Fibroblast of skin of abdomen (primary cell): Measurements from ENCODE around the gene SMIM21.

Experiments used
- DNase-seq: peaks from one replicate; pipeline ENCODE4 v3.0.0-alpha.2; 2013

SMIM21 gene

DNA sequence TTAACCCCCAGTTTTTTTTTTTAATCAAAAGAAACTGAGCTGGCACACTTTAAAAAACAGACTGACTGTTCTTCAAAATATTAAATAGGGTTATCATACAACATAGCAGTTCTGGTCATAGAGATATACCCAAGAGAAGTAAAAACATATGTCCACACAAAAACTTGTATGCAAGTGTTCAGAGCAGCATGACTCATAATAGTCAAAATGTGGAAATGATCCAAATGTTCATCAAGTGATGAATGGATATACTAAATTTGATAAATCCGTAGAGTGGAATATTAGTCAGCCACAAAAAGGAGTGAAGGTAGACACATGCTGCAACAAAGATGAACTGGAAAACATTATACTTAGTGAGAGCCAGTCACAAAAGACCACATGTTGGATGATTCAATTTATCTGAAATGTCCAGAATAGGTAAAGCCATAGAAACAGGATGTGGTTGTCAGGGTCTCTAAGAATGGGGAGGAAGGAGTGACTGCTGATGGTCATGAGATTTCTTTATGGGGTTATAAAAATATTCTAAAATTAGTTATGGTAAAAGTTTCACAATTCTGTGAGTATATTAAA is 5.1 kb downstream of the SMIM21 start:
- DNase-seq: peak; percentile 52

DNA sequence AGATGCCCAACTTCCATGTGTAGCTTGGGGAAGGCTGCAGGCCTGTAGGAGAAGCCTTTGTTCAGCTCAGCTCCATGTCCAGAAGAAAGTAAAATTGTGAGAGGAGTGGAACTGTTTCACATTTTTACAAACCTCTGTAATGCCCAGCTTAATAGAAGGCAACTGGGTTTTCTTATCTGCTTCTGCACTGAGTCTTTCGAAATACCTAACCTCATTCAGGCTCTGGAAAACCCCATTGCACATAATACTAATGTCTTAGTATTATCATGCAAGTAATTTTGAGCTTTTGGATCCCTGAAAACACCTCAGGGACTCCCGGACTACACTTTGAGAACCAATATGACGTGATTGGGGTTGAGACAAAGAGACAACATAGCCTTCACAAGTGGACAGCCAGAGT is 5.8 kb downstream of the SMIM21 start:
- DNase-seq: peak; percentile 16

DNA sequence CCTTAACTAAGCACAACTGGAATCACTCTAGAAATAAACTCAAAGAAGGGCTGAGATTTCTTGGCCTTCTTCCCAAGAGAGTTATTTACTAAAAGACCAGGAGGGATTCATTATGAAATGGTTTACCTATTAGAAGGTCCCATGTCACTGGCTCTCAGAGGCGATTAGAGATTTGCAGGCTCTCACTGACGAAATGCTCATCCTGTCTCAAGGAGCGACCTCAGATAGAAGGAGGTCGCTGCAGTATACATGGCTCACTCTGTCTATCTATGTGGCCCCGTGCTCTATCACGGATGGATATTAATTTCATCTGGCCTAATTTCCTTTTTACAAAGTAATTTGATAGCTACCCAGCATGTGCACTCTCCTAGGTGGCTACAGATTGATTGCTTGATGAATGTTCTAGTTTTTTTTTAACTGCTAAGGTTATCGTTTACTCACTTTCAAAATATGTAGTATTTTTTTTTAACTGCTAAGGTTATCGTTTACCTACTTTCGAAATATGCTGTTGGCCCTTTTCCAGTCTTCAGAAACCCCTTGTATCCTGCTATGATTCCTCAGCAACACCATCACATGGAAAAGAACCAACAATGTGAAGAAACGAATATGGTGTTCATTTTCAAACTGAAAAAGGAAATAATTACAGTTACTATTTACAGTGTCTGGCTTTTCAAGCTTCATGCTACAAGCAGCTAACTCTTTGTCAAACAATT is 9.1 kb downstream of the SMIM21 start:
- DNase-seq: peak; percentile 31

DNA sequence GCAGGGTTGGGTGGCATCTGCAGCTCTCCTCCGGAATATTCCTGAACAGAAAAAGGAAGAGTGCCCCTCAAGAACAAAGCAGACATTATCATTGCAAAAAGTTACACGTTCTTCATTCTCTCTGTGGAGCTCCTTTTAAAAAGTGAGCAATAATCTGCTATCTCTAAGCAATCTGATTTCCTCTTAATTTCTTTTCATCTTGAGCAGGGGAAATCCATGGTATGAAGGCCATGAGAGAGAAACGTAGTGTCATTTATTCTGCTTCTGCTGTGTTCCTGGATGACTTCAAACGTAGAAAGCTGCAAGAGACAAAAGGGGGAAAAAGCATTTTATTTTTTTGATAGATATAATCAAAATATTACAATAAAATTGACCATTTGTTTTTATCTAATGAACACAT is 16.9 kb downstream of the SMIM21 start:
- no peak for DNase-seq

DNA sequence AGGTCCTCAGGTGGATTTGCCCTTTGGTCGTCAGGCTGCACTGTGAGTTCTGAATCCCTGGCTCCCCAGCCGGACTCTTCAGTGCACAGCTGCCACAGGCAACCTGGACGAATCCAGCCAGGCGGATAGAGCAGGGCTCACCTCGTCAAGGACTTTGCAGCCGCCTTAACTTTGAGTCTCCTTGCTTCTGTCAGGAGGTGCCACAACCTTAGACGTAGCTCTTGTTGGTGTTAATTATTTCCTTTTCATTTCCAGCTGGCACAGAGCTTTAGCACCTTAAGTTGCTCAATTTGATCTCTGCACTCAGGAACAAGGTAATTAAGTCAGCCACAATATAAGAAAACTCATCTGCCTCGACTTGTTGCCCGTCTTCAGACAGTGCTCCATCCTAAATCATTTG is 17.7 kb downstream of the SMIM21 start:
- no peak for DNase-seq

DNA sequence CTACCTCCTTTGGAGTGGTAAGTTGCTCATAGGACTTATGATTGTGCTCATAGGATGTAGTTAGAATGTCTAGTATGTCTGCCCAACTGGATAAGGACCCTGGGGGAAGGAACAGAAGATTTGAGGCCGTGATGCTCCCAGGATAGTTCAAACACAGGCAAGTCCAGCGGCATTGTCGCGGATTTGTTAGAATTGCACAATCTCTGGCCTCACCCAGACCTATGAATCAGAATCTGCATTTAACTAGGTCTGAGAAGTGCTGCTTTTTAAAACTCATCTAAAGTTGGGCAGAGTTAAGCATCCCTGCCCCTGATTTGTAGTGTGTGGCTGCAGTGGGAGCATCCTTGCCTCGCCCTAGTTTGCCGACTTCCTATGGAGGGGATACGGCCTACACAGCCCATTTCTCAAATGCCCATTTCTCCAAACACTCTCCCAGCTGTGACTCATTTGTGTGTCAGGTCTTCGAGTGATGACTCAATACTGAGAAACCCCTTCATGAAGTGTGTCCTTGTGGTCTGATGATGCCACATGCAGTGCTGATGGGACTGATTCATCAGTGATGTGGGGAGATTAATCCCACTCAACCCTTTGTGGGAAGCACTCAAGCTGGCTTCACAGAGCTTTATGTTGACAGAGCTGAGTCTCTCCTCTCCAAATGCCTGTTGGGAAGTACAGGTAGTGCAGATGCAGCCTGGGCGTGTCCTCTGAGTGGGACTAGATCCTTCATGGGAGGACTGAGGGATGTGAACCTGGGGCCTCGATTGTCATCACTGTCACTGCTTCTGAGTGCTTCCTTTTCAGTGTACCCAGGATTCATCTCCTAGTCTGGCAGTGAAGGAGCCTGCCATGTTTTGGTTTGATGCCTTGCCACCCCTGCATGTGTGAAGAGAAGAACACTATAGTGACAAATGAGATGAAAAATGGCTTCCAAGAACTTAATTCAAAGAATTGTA is 18.7 kb downstream of the SMIM21 start:
- peak; percentile 99 for DNase-seq

DNA sequence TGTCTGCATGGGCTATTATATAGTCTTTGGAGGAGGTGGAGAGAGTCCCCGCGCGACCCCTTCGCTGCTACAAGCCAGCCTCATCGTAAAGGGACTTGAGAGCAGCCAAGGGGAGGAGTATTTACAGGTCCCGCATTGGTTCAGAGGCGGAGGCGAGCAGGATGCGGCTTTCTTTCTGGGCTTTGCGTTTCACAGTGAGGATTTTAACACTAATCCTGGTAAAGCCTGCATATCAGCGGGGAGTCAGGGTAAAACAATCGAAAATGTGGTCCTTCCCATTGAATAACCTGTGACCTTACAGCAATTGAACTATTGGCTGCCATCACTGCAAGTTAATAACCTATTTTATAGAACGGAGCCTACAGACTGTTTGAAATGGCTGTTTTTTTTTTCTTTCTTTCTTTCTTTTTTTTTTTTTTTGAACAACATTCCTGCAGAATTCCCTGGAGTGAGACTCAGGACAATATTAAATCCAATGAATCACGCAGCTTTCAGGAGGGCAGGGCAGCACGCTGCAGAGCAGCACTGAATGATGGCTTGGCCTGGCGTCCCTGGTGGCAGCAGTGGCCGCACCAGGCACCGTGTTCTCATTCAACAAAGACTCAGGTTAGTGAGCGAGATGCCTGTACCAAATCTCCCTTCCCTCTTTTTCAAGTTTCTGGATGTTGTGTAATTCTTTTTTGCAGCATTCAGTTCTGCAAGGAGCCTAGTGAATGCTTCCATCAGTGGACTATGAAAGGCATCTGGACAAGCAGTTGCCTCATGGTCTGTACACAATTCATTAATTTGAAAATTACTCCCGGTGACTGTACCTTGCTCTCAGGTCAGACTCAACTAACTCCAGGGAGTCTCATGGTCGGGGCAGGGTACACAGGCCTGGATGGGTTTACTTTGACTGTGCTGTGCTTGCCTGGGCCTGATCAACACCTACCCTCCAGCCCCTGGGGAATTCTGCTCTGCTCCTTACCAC is 19.8 kb downstream of the SMIM21 start:
- DNase-seq: peak; percentile 65

DNA sequence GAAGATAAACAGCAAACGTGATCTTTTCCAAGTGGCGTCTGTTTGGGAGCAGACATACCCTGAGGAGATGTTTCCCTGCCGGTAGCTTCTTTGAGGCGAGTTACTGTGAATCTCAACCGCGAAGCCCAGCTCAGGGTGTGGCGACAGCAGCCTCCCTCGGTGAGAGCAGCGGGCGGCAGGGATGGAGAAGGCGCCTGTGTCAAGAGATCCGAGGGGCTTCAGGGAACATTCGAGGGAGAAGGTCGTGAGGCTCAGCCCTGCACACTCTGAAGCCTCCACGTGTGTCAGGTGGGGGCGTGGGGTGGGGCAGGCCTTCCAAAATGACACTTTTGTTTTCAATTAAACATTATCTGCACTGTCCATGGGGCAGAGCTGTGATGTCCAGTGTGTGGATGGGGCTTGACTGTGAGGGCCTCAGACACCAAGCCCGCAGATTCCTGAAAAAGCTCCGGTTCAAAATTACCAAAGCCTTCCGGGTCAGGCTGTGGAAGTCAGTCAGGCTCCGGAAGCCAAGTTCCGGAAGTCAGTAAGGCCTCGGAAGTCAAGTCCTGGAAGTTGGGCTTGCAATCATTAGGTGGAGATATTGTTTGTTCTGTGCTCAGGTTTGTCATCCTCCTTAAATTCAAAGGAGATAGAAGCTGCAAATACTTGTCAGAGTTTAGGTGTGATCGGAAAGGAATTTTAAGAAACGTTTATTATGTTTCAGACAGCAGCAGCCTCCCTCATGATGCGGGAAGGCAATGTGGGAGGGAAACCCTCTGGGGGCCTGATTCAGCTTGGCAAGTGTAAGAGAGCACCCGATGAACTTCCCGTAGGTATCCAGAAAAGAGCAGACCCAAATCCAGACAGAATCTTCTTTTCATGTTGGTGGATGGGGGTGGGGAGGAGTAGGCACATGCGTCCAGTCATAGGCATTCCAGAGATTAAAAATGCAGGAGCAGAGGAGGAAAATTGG is 20.7 kb downstream of the SMIM21 start:
- peak; percentile 40 for DNase-seq

DNA sequence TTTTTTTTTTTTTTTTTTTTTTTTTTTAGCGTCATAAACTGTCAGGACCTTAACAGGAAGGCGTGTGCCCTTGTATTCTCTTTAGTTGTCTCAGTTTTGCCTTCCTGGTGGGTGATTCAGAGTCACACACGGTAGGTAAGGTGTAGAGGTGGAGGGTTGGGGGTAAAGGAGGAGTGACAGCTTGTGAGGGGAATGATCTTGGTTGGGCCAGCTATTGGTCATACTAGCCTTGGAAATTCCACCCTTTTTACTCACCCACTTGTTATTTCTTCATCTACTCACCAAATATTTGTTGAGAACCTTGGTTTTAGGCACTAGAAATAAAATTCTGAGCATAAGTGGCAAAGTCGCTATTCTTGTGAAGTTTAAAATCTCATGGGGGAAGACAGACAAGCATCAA is 22.2 kb downstream of the SMIM21 start:
- DNase-seq: no peak

DNA sequence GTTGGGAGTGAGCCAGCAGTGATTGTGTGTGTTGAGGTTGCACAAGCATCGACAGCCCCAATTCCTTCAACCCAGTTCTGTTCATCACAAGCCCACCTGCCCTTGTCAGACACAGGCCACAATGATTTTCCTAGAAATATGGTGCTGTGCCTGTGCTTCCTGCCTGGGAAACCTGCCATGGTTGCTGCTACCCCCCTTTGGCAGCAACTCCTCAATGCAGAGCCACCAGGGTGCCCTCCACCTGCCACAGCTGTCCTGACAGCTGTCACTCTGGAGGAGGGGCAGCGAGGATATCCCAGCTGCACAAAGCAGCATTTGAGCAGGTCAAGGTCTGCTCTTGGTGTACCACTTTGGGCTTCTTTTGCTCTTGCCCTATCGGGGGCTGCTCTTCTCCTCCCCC is 27.1 kb downstream of the SMIM21 start:
- no peak for DNase-seq

DNA sequence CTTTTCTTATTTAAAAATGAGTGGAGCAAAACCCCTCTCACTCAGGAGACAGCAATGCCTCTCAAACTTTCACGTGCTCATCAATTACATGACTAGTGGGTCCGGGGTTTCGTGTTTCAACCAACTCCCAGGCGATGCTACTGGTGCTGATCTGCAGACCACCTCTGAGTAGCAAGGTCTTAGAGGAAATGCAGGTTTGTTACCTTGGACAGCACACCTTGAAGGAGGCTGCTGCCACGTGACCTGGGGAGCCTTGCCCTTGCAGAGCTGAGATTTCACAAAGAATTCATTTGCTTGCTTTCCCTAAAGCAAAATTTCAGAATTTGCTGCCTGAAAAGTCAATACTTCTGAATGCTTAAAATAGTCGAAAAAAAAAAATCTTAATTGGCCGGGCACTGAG is 32.4 kb downstream of the SMIM21 start:
- DNase-seq: no peak

DNA sequence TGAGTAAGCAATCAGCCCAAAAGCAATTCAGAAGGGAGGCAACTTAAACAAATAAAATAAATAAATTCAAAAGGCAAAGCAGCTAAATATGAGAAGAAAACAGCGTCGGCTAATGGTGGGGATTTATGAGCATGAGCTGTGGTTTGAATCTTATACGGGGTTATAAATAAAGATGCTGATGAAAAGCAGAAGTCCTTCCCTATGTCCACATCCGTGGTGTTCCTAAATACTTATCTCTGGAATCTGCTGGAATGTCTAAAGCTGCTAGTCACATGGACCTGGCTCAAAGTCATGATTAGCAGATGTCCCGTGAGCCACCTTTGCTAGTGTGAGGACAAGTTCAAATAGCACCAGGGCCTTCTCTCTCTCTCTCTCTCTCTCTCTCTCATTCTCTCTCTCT is 33.8 kb downstream of the SMIM21 start:
- peak; percentile 73 for DNase-seq

DNA sequence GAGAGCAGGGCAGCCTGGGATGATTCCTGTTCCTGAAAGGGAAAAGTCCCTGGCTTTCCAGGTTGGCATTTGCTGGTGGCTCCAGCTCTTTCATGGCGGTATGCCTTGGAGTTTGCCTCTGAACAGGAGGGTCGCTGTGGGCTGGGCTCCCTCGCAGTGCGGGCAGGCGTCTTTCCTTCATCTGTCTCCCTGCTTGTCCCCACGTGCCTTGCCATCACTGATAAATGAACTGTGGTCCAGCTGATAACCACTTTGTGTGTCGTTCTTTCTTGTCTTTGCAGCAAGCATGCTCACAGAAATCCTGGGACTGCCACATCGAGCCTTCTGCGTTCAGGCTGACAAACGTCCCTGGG is 35.3 kb downstream of the SMIM21 start:
- no peak for DNase-seq

DNA sequence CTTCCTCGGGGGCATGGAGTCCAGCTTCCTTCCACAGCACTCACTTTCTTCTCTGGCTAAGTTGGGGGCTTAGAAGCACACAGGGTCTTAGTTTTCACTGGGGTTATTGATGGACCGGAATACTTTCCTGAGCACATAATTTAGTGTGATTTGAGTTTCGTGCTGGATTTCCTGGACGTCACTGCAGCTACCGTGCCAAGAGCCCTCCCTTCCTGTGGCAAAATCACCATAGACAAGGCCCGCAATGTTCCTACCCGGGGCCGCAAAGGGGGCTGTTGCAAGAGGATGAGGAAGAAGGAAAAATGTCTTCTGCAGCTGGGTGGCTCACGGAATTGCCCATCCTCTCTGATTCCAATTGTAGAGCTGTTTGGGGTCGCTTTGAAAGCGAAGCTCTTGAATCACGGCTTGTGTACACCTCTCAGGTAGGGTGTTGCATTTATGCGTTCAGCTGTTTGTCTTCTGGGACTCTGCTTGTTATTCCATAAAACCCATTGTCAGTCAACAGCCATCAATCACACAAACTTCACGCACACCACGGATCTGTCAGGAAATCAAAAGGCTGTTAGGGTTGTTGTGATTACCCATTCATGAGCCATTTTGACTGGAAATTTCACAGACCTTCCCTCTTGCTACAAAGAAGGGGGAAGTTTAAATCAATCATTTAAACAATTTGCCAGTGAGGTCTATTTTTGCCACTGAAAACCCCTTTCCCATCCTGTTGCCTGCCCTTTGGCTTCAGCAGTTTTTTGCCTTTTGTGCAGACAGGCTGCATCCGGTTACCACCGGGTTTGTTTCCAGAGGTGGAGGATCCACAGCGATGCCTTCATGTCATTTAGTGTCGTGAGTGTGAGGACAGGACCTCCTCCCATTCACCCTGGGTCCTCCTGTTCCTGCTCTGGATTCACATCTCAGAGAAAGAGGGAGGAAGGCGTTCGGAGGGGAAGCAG is 36.0 kb downstream of the SMIM21 start:
- DNase-seq: no peak

DNA sequence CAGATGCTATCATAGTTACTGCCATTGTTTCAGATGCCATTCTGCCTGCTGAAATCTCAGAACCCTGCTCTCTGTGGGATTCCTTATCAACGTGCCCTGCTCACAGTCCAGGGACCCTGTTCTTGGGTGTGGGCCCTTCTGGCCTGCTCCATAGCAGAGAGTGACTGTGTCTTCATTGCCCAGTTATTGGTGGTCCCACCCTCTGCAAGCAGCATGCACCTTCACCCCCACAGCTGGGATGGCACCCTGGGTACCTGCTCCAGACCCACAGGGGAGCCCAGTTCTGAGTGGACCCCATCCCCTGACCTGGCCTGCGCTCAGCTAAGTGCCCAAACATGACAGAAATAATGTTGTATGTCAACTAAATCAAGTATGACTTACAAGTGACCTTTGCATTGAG is 36.6 kb downstream of the SMIM21 start:
- no peak for DNase-seq

DNA sequence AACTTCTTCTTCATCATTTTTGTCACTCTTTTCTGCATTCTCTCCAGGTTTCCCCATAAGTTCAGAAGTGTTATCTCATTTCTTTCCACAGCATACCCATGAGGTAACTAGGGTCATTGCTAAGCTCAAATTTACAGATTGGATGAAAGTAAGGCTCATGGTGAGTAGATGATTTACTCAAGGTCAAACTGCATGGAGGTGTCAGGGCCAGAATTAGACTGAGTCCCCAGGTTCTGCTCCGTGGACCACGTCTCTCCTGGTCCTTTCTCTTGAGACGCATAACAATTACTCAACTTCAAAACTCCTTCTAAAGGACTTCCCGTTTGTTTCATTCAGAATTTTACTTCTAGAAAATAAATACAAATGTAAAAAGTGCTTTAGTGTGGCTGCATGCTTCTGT is 43.4 kb downstream of the SMIM21 start:
- DNase-seq: no peak

DNA sequence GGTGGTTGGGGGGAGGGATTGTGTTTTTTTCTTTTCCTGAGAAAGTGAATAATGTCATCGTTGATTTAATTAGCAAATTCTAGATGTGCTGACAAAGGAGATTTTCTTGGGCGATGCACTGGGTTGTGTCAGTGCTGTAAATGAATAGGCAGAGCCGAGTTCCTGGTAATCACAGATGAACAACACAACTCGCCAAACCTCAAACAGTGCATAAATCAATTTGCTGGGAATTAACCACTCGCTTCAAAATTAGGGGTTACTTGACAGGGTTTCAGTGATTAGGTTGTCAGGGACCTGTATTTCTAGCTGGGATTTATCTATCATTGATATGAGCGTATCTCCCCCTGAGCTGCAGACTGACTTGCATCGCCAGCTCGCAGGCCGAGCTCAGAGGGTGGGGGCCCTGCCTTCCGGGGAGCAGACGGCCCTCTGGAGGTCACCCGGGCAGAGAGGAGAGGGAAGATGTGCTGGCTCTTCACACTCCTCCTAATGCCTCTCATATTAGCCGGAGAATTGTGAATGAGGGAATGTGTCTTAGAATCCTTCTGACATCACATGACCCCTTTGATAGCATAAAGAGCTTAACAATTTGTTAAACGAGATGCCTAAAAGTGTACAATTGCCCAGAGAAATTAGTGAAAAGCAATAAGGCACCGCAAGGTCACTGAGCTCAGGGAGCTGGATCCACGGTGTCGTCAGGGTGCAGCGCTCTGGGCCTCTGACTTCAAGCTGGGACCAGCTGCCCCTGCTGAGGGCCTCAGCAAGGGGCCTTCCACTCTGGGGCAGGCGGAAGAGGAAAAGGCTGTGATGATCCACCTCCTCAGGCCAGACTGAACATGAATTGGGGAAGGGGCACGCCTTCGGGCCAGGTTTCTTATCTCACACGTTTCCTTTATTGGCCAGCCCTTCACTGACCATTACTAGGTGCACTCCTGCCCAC is 48.9 kb downstream of the SMIM21 start:
- peak; percentile 20 for DNase-seq

DNA sequence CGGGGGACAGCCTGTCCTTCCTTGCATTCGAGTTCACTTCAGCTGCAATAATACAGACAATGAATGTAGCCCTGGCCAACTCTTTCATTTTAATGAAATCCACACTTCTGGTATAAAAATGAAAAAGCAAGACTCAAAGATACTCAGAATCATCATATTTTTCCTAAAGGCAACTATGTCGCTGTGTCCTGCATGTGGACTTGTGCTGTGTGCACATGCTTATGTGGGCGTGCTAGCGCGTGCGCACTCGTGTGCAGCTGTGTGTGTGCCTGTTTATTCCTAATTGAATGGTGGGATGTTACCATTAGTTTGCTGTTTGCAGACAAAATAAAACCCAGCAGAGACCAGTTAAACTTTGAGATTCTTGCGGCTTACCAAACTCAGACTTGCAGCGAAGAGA is 49.6 kb downstream of the SMIM21 start:
- peak; percentile 9 for DNase-seq

DNA sequence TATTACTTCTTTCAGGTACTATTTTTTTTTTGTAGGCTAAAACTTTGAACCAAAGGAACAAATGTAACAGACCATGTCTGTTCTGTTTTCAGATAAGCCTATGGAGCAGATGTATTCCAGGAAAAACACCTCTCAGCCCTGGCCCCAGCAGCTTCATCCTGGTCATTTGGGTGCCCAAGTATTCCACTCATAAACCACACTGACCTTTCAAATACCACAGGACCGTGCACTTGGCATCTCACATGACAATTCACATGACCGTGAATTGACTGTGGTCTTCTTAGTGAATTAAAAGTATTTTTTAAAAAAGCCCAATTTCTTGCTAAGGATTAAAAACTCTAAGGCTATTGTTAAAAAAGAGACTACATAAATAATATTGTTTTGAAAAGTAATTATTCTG is 50.2 kb downstream of the SMIM21 start:
- DNase-seq: no peak
